Limb (tissue), 2 donors: ENCODE data around the gene BFSP2.
"Not testable (repeated sequence)": the region's sequence is repeated elsewhere in the genome, so short reads cannot be mapped to it uniquely, and the experiment has no call there.

Experiments used
- DNase-seq, 2 donors: peaks; one replicate each; pipeline ENCODE4 v3.0.0-alpha.2; 2016; ENCODE audit errors: extremely low spot score in 2 of 2

The BFSP2 gene

DNA sequence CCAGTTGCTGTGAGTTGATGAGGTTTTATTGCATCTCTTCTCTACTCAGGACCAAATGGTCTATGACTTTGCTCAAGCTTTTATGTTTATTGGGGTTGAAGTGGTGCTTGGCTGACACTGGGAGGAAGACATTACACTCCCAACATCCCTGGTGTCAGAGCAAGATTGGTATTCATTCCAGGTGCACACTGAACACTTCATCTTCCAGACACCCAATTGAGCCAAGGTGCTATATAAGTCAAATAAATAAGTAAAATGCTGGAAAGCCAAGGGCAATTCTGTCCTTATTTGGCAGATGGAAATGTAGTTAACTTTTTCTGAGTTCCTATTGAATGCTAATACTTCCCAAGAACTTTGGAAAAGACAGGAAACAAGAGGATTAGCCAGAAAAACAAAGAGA is 120.4 kb downstream of the BFSP2 start:
- DNase-seq: no peak

DNA sequence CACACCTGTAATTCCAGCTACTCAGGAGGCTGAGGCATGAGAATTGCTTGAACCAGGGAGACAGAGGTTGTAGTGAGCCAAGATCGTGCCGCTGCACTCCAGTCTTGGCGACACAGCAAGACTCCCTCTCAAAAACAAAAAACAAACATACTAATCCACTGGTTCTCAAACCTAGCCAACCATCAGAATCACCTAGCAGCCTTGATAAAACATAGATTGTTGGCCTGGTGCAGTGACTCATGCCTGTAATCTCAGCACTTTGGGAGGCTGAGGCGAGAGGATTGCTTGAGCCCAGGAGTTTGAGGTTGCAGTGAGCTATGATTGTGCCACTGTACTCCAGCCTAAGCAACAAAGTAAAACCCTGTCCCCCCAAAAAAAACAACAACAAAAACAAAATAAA is 121.1 kb downstream of the BFSP2 start:
- not testable (repeated sequence) for DNase-seq

DNA sequence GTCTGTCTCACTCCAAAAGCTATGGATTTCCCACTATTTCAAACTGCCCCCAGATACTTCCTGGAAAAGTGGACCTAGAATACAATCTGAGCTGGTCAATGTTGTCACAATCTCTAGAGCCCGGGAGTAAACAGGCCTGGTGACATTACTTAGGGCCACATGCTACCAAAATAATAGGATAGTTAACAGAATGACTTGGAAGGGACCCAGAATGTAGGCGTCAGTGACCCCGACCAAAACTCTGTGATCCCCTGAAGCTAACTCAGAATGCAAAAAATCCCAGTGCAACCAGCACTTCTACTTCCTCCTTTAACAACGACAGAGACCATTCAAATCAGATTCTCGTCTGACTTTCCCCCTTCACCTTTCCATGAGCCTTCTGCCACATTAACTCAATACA is 122.1 kb downstream of the BFSP2 start:
- no peak for DNase-seq

- DNase-seq: not testable (repeated sequence)
Observed at GRCh38 chr3:133523758-133524157, 123.9 kb downstream of the BFSP2 start.
